WTC11 (cell line): Measurements from ENCODE around the gene PRKCE.

Source experiments
- CREM ChIP-seq: sonication (generic); formaldehyde crosslinking; IDR thresholded peaks from 2 replicates; pipeline ENCODE4 v1.8.1; 2022; ENCODE audit warnings: mild to moderate bottlenecking, missing genetic modification reagents, moderate library complexity
- CTCF ChIP-seq: fragments of 200-600 bp; IDR thresholded peaks from 2 replicates; pipeline ENCODE4 v1.8.0; 2022; ENCODE audit warnings: antibody characterized with exemption
- NR1H2 ChIP-seq: sonication (generic); formaldehyde crosslinking; IDR thresholded peaks from 2 replicates; pipeline ENCODE4 v1.9.0; 2021; ENCODE audit warnings: mild to moderate bottlenecking, moderate library complexity, missing genetic modification reagents
- PRDM15 ChIP-seq: sonication (generic); formaldehyde crosslinking; IDR thresholded peaks from 2 replicates; pipeline ENCODE4 v1.8.0; 2022; ENCODE audit warnings: missing genetic modification reagents
- STAT6 ChIP-seq: sonication (generic); formaldehyde crosslinking; conservative IDR thresholded peaks from 2 replicates; pipeline ENCODE4 v1.8.1; 2023; ENCODE audit warnings: mild to moderate bottlenecking, low read depth, missing genetic modification reagents, moderate library complexity
- TEAD4 ChIP-seq: sonication (generic); formaldehyde crosslinking; IDR thresholded peaks from 2 replicates; pipeline ENCODE4 v1.8.0; 2022; ENCODE audit warnings: mild to moderate bottlenecking, missing genetic modification reagents
- TP53 ChIP-seq: sonication (generic); formaldehyde crosslinking; IDR thresholded peaks from 2 replicates; pipeline ENCODE4 v1.8.1; 2023; ENCODE audit warnings: mild to moderate bottlenecking, missing genetic modification reagents
- USF1 ChIP-seq: sonication (generic); formaldehyde crosslinking; IDR thresholded peaks from 2 replicates; pipeline ENCODE4 v1.8.0; 2022; ENCODE audit warnings: mild to moderate bottlenecking, missing genetic modification reagents

- no peak for TF ChIP-seq TP53 (CRISPR knock-in tag)
- no peak for TF ChIP-seq NR1H2 (CRISPR knock-in tag)
- TF ChIP-seq STAT6 (CRISPR knock-in tag): no peak
- TF ChIP-seq CTCF: no peak
- TF ChIP-seq PRDM15 (CRISPR knock-in tag): no peak
- TF ChIP-seq CREM (CRISPR knock-in tag): no peak
- no peak for TF ChIP-seq TEAD4 (CRISPR knock-in tag)
- TF ChIP-seq USF1 (CRISPR knock-in tag): no peak
Measured at GRCh38 chr2:45736757-45737704, 85.6 kb downstream of the PRKCE start.
